MCF 10A (cell line): ENCODE measurements around the gene LRRC32. TPM values are rescaled to one million over a fixed set of nuclear protein-coding genes. Genes with fewer than 3 reads are reported as not detected.

Experiments
- BruUV-seq: library from RNA; stranded (reverse); fragments of 400-500 nt; replicated peaks from 2 replicates; lab custom pipeline; 2021; lab: Mats Ljungman, UMichigan
- CTCF ChIA-PET: fragments of 300-600 bp; sonication (Branson Sonifier 250); formaldehyde crosslinking; extraction: SDS; loops from one replicate; lab custom pipeline; 2021; ENCODE audit warnings: antibody characterized with exemption, inconsistent platforms; lab: Yijun Ruan, JAX
- POLR2A ChIA-PET: fragments of 300-600, 350-650 bp; sonication (Branson Sonifier 250); formaldehyde crosslinking; extraction: SDS; loops from one replicate; lab custom pipeline; 2020; ENCODE audit warnings: antibody characterized with exemption, inconsistent platforms; lab: Yijun Ruan, JAX
- DNase-seq: peaks from one replicate; pipeline ENCODE4 v3.0.0-alpha.2; 2018; ENCODE audit not compliant: unreplicated experiment
- H3K27ac Mint-ChIP-seq: one replicate; pipeline ENCODE4 v1.8.0; 2022; ENCODE audit warnings: mild to moderate bottlenecking, low read depth, mixed read lengths; ENCODE audit not compliant: unreplicated experiment
- H3K27me3 Mint-ChIP-seq: one replicate; pipeline ENCODE4 v1.8.0; 2022; ENCODE audit warnings: mixed read lengths; ENCODE audit not compliant: insufficient read depth, unreplicated experiment
- H3K36me3 Mint-ChIP-seq: one replicate; pipeline ENCODE4 v1.8.0; 2022; ENCODE audit warnings: mild to moderate bottlenecking, moderate library complexity, mixed read lengths; ENCODE audit not compliant: insufficient read depth, unreplicated experiment
- H3K4me1 Mint-ChIP-seq: one replicate; pipeline ENCODE4 v1.8.0; 2022; ENCODE audit warnings: mixed read lengths; ENCODE audit not compliant: insufficient read depth, unreplicated experiment
- H3K4me3 Mint-ChIP-seq: one replicate; pipeline ENCODE4 v1.8.0; 2022; ENCODE audit warnings: mild to moderate bottlenecking, moderate library complexity, mixed read lengths; ENCODE audit not compliant: unreplicated experiment
- H3K9me3 Mint-ChIP-seq: one replicate; pipeline ENCODE4 v1.8.0; 2022; ENCODE audit warnings: mixed read lengths; ENCODE audit not compliant: unreplicated experiment
- intact Hi-C: fragments of 100-400 bp; cut with micrococcal nuclease; formaldehyde crosslinking; loops from 2 replicates; pipeline ENCODE4 v1.14.1; 2022
- total RNA-seq: library from RNA; stranded (reverse); gene quantifications from 2 replicates; pipeline ENCODE4 v1.2.3, GENCODE V29; 2022
- TF ChIP-seq, protein P1 (sequence below): fragments of 200-600 bp; IDR thresholded peaks from one replicate; pipeline ENCODE4 v1.8.0; 2022; ENCODE audit warnings: antibody characterized with exemption, mild to moderate bottlenecking; ENCODE audit not compliant: unreplicated experiment

The LRRC32 gene
- total RNA-seq, 1 experiment from 2014 or later, result not detected

DNA sequence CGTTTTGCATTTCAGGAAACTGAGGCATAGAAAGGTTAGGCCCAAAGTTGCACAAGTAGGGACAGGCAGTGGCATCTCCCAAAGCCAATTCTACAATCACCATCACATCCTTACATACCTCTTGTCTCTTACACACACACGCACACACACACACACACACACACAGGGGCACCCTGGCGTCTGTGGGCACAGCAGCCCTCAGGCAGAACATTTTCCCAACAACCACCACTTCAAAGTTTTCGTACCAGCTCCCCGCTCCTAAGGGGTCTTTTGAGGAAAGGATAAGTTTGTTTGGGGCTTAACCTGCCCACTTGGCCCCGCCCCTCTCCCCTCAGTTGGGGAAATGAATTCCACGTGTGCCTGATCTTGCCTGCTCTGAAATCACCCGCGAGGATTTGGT lies 14.7 kb upstream of the LRRC32 start:
- TF ChIP-seq, protein P1, sequence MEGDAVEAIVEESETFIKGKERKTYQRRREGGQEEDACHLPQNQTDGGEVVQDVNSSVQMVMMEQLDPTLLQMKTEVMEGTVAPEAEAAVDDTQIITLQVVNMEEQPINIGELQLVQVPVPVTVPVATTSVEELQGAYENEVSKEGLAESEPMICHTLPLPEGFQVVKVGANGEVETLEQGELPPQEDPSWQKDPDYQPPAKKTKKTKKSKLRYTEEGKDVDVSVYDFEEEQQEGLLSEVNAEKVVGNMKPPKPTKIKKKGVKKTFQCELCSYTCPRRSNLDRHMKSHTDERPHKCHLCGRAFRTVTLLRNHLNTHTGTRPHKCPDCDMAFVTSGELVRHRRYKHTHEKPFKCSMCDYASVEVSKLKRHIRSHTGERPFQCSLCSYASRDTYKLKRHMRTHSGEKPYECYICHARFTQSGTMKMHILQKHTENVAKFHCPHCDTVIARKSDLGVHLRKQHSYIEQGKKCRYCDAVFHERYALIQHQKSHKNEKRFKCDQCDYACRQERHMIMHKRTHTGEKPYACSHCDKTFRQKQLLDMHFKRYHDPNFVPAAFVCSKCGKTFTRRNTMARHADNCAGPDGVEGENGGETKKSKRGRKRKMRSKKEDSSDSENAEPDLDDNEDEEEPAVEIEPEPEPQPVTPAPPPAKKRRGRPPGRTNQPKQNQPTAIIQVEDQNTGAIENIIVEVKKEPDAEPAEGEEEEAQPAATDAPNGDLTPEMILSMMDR, result no peak
- H3K4me1 Mint-ChIP-seq, result peaks cover 7% of the 10 kb centered on the region
- ChIA-PET POLR2A (no interaction called here), CTCF (interaction anchor here (0.6 kb wide), 1 partner anchor 57 kb away, joined by 3 read pairs; no protein-coding TSS in a partner anchor)
- BruUV-seq, result no TSS peak
- no peaks in the 10 kb centered on the region for H3K36me3 Mint-ChIP-seq
- no peak overlapping the region for H3K27ac Mint-ChIP-seq
- no peak for DNase-seq
- peaks cover 16% of the 10 kb centered on the region for H3K27me3 Mint-ChIP-seq
- H3K4me3 Mint-ChIP-seq, result no peak overlapping the region
- no peaks in the 10 kb centered on the region for H3K9me3 Mint-ChIP-seq
- intact Hi-C loops, result no loop called here

DNA sequence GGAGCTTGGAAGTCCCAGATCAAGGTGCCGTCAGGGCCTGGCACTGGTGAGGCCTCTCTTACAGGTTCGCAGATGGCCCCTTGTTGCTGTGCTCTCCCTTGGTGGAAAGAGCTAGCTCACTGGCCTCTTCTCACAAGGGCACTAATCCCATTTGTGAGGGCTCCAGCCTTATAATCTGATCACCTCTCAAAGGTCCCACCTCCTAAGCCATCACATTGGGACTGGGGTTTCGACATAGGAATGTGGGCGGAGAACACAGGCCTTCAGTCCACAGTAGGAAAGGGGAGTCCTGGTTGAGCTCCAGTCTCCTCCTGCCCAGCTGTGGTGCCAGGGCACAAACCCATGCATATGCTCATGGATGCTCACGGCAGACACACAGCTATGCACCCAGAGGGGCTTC lies 14.0 kb upstream of the LRRC32 start:
- Mint-ChIP-seq H3K27ac (no peak overlapping the region), H3K36me3 (no peaks in the 10 kb centered on the region), H3K4me3 (no peak overlapping the region), H3K9me3 (no peaks in the 10 kb centered on the region), H3K4me1 (peaks cover 7% of the 10 kb centered on the region), H3K27me3 (peaks cover 19% of the 10 kb centered on the region)
- ChIA-PET CTCF (interaction anchor here (0.6 to 0.7 kb wide), 2 partner anchors 282 to 833 kb away, joined by 3 to 4 read pairs; no protein-coding TSS in a partner anchor), POLR2A (no interaction called here)
- TF ChIP-seq, protein P1, result no peak
- intact Hi-C loops, result no loop called here
- no peak for DNase-seq
- no TSS peak for BruUV-seq

DNA sequence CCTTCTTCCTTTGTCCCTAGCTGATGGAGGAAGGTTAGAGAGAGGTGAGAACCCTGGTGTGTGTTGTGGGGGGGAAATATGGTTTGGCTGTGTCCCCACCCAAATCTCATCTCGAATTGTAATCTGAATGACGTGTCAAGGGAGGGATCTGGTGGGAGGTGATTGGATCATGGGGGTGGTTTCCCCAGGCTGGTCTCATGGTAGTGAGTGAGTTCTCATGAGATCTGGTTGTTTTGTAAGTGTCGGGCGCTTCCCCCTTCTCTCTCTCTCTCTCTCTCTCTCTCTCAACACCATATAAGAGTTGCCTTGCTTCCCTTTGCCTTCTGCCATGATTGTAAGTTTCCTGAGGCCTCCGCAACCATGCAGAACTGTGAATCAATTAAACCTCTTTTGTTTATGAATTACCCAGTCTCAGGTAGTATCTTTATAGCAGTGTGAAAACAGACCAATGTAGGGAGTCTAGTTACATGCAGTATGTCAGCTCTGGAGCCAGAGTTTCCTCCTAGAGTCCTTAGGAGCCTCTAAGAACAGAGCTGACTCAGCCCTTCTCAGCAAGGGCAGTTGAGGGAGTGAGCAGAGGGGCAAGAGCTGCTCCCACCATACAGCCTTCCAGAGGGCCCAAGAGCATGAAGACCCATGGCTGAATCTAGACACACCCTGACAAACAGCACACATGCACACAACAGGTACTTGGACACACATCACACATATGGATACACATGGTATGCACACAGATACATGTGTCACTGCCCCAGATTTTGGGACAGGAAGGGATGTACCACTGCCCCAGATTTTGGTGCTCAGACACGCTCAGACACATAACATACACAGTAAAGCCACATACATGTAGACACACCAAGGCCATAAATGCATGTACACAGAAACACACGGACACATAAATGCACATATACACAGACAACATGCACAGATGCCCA lies 12.9 kb upstream of the LRRC32 start:
- no peaks in the 10 kb centered on the region for H3K4me1 Mint-ChIP-seq
- BruUV-seq, result no TSS peak
- intact Hi-C loops, result no loop called here
- no peaks in the 10 kb centered on the region for H3K36me3 Mint-ChIP-seq
- H3K27ac Mint-ChIP-seq, result no peak overlapping the region
- no peaks in the 10 kb centered on the region for H3K9me3 Mint-ChIP-seq
- ChIA-PET CTCF (interaction anchor here (1.2 kb wide), 1 partner anchor 476 kb away, joined by 3 read pairs; no protein-coding TSS in a partner anchor), POLR2A (no interaction called here)
- H3K4me3 Mint-ChIP-seq, result no peak overlapping the region
- DNase-seq, result no peak
- peaks cover 30% of the 10 kb centered on the region for H3K27me3 Mint-ChIP-seq
- TF ChIP-seq, protein P1, result no peak

DNA sequence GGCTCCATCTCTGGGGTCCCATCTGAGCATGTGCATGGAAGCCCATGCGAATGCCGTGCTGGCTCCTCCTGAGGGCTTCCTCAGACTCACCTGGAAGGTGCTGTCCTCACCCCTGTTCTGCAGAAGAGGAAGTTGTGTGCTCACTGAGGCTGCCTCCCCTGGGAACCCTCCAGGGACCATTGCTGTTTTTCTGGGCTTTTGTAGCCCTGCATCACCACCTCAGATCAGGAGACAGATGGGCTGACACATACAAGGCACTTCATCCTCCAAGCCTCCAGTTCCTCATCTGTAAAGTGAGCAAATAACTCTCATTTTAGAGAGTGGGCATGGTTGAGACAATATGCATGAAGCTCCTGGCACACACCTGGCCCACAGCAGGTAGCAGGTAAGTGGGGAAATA lies 12.1 kb upstream of the LRRC32 start:
- CTCF ChIA-PET, result interaction anchor here (1.1 to 1.2 kb wide), 2 partner anchors 10 to 475 kb away, joined by 3 read pairs; no protein-coding TSS in a partner anchor
- Mint-ChIP-seq H3K4me1 (no peaks in the 10 kb centered on the region), H3K27me3 (peaks cover 36% of the 10 kb centered on the region), H3K4me3 (no peak overlapping the region), H3K36me3 (no peaks in the 10 kb centered on the region), H3K9me3 (no peaks in the 10 kb centered on the region), H3K27ac (no peak overlapping the region)
- POLR2A ChIA-PET, result no interaction called here
- no TSS peak for BruUV-seq
- DNase-seq, result no peak
- TF ChIP-seq, protein P1, result no peak
- intact Hi-C loops, result no loop called here
